Chondrocyte (in vitro differentiated cells): ENCODE data around the gene ST6GALNAC6. TPM values are rescaled to one million over a fixed set of nuclear protein-coding genes. Genes with fewer than 3 reads are reported as not detected.
"Not testable (repeated sequence)": the region's sequence is repeated elsewhere in the genome, so short reads cannot be mapped to it uniquely, and the experiment has no call there.

Source experiments
- DNase-seq: peaks from one replicate; pipeline ENCODE4 v3.0.0; 2021; ENCODE audit warnings: mixed read lengths, low spot score
- H3K27ac Mint-ChIP-seq: one replicate; pipeline ENCODE4 v1.8.0; 2021; ENCODE audit warnings: mild to moderate bottlenecking, moderate library complexity, mixed read lengths; ENCODE audit not compliant: unreplicated experiment
- H3K27me3 Mint-ChIP-seq: 2 replicates; pipeline ENCODE4 v1.8.0; 2021; ENCODE audit warnings: low read depth, mixed read lengths
- H3K36me3 Mint-ChIP-seq: 2 replicates; pipeline ENCODE4 v1.8.0; 2021; ENCODE audit warnings: low read depth, mixed read lengths
- H3K4me1 Mint-ChIP-seq: 2 replicates; pipeline ENCODE4 v1.8.0; 2021; ENCODE audit warnings: low read depth, mild to moderate bottlenecking, mixed read lengths
- H3K4me3 Mint-ChIP-seq: one replicate; pipeline ENCODE4 v1.8.0; 2021; ENCODE audit warnings: mild to moderate bottlenecking, moderate library complexity, mixed read lengths; ENCODE audit not compliant: unreplicated experiment
- H3K9me3 Mint-ChIP-seq: 2 replicates; pipeline ENCODE4 v1.8.0; 2021; ENCODE audit warnings: low read depth, mixed read lengths
- CTCF ChIP-seq: fragments of 200-600 bp; sonication (generic); IDR thresholded peaks from 2 replicates; pipeline ENCODE4 v1.5.0; 2021; ENCODE audit warnings: antibody characterized with exemption, mild to moderate bottlenecking, moderate library complexity
- total RNA-seq: library from RNA; stranded (reverse); gene quantifications from 3 replicates; pipeline ENCODE4 v1.2.1, GENCODE V29; 2021

Gene ST6GALNAC6
- total RNA-seq, 1 donor from 2014 or later = 47.5 TPM

- Mint-ChIP-seq H3K4me1 (peaks cover 30% of the 10 kb centered on the region), H3K36me3 (peaks cover 16% of the 10 kb centered on the region), H3K27me3 (no peaks in the 10 kb centered on the region), H3K9me3 (no peaks in the 10 kb centered on the region), H3K4me3 (no peak overlapping the region), H3K27ac (no peak overlapping the region)
- DNase-seq = no peak
- no peak for TF ChIP-seq CTCF
Measured at GRCh38 chr9:127872369-127873222, 26.8 kb downstream of the ST6GALNAC6 start.

GRCh38 chr9:127871531-127871930 lies 27.9 kb downstream of the ST6GALNAC6 start:
- TF ChIP-seq CTCF = no peak
- no peaks in the 10 kb centered on the region for H3K9me3 Mint-ChIP-seq
- DNase-seq = no peak
- H3K4me1 Mint-ChIP-seq = peaks cover 23% of the 10 kb centered on the region
- peaks cover 16% of the 10 kb centered on the region for H3K36me3 Mint-ChIP-seq
- H3K4me3 Mint-ChIP-seq = no peak overlapping the region
- H3K27me3 Mint-ChIP-seq = no peaks in the 10 kb centered on the region
- no peak overlapping the region for H3K27ac Mint-ChIP-seq

- no peak for DNase-seq
- H3K27ac Mint-ChIP-seq = no peak overlapping the region
- no peak for TF ChIP-seq CTCF
Measured at GRCh38 chr9:127870887-127871286, 28.5 kb downstream of the ST6GALNAC6 start.

GRCh38 chr9:127870153-127870491 lies 29.3 kb downstream of the ST6GALNAC6 start:
- H3K27me3 Mint-ChIP-seq, H3K9me3 Mint-ChIP-seq, H3K4me3 Mint-ChIP-seq, DNase-seq, H3K27ac Mint-ChIP-seq: not testable (repeated sequence)
- Mint-ChIP-seq H3K4me1 (peaks cover 11% of the 10 kb centered on the region), H3K36me3 (peaks cover 18% of the 10 kb centered on the region)
- TF ChIP-seq CTCF = peak; percentile 34

More at GRCh38 chr9:127870887-127871286, 28.5 kb downstream of the ST6GALNAC6 start:
- Mint-ChIP-seq H3K4me3 (no peak overlapping the region), H3K4me1 (peaks cover 19% of the 10 kb centered on the region), H3K9me3 (no peaks in the 10 kb centered on the region), H3K36me3 (peaks cover 16% of the 10 kb centered on the region), H3K27me3 (no peaks in the 10 kb centered on the region)

- peak; percentile 90 for TF ChIP-seq CTCF
- H3K4me3 Mint-ChIP-seq = no peak overlapping the region
- DNase-seq = no peak
- H3K27ac Mint-ChIP-seq = no peak overlapping the region
- no peaks in the 10 kb centered on the region for H3K9me3 Mint-ChIP-seq
- peaks cover 18% of the 10 kb centered on the region for H3K36me3 Mint-ChIP-seq
- no peaks in the 10 kb centered on the region for H3K27me3 Mint-ChIP-seq
- H3K4me1 Mint-ChIP-seq = peaks cover 8% of the 10 kb centered on the region
Measured at GRCh38 chr9:127869310-127870152, 29.9 kb downstream of the ST6GALNAC6 start.
